Measurements from ENCODE around the gene CPNE2. TPM values are rescaled to one million over a fixed set of nuclear protein-coding genes. Genes with fewer than 3 reads are reported as not detected.
A peak's percentile ranks its signal among the peaks of the same experiment; 100 is the strongest.

CPNE2 gene
- total RNA-seq, 1 donor: 11.6 TPM

GRCh38 chr16:57064995-57065394, 27.4 kb upstream of the CPNE2 start:
- no peak overlapping the region for H3K27ac ChIP-seq (ENCODE audit: low read depth, low read length)
- H3K4me2 ChIP-seq (ENCODE audit: insufficient read depth, low read length): no peak overlapping the region
- peak; percentile 23 for DNase-seq (ENCODE audit: insufficient read length, low spot score, missing footprints)
- peaks cover 29% of the 10 kb centered on the region for H3K36me3 ChIP-seq (ENCODE audit: insufficient read depth, low read length)
- no peak overlapping the region for H2AFZ ChIP-seq (ENCODE audit: low read length)
- H3K9me3 ChIP-seq (ENCODE audit: low read depth, low read length): no peaks in the 10 kb centered on the region
- no peak for TF ChIP-seq CTCF (IDR thresholded peaks at IDR 0.05; ENCODE audit: extremely low read depth, low read depth, low read length)
- no peaks in the 10 kb centered on the region for H3K27me3 ChIP-seq (ENCODE audit: insufficient read depth, low read length)
- H3K4me3 ChIP-seq (ENCODE audit: insufficient read depth, low read length): no peak overlapping the region
- no peaks in the 10 kb centered on the region for H3K79me2 ChIP-seq (ENCODE audit: insufficient read depth, low read length)
- H4K20me1 ChIP-seq (ENCODE audit: insufficient read depth, low read length): no peaks in the 10 kb centered on the region
- peaks cover 14% of the 10 kb centered on the region for H3K4me1 ChIP-seq (ENCODE audit: insufficient read depth, low read length)

- H3K36me3 ChIP-seq (ENCODE audit: insufficient read depth, low read length): peaks cover 21% of the 10 kb centered on the region
Measured at GRCh38 chr16:57066625-57067024, 25.8 kb upstream of the CPNE2 start.

GRCh38 chr16:57067347-57067746, 25.0 kb upstream of the CPNE2 start:
- H3K36me3 ChIP-seq (ENCODE audit: insufficient read depth, low read length): peaks cover 16% of the 10 kb centered on the region
- no peaks in the 10 kb centered on the region for H3K9me3 ChIP-seq (ENCODE audit: low read depth, low read length)
- H3K4me1 ChIP-seq (ENCODE audit: insufficient read depth, low read length): peaks cover 7% of the 10 kb centered on the region
- no peaks in the 10 kb centered on the region for H4K20me1 ChIP-seq (ENCODE audit: insufficient read depth, low read length)
- no peaks in the 10 kb centered on the region for H3K79me2 ChIP-seq (ENCODE audit: insufficient read depth, low read length)
- H3K27ac ChIP-seq (ENCODE audit: low read depth, low read length): no peak overlapping the region
- H2AFZ ChIP-seq (ENCODE audit: low read length): no peak overlapping the region
- no peak for TF ChIP-seq CTCF (IDR thresholded peaks at IDR 0.05; ENCODE audit: extremely low read depth, low read depth, low read length)
- H3K4me2 ChIP-seq (ENCODE audit: insufficient read depth, low read length): no peak overlapping the region
- DNase-seq (ENCODE audit: insufficient read length, low spot score, missing footprints): no peak
- no peak overlapping the region for H3K4me3 ChIP-seq (ENCODE audit: insufficient read depth, low read length)
- no peaks in the 10 kb centered on the region for H3K27me3 ChIP-seq (ENCODE audit: insufficient read depth, low read length)

More at GRCh38 chr16:57066625-57067024, 25.8 kb upstream of the CPNE2 start:
- DNase-seq (ENCODE audit: insufficient read length, low spot score, missing footprints): no peak
- no peaks in the 10 kb centered on the region for H3K27me3 ChIP-seq (ENCODE audit: insufficient read depth, low read length)
- no peak overlapping the region for H3K27ac ChIP-seq (ENCODE audit: low read depth, low read length)
- no peaks in the 10 kb centered on the region for H4K20me1 ChIP-seq (ENCODE audit: insufficient read depth, low read length)
- H3K79me2 ChIP-seq (ENCODE audit: insufficient read depth, low read length): no peaks in the 10 kb centered on the region
- H2AFZ ChIP-seq (ENCODE audit: low read length): no peak overlapping the region
- H3K4me3 ChIP-seq (ENCODE audit: insufficient read depth, low read length): no peak overlapping the region
- no peak for TF ChIP-seq CTCF (IDR thresholded peaks at IDR 0.05; ENCODE audit: extremely low read depth, low read depth, low read length)
- H3K9me3 ChIP-seq (ENCODE audit: low read depth, low read length): no peaks in the 10 kb centered on the region
- no peaks in the 10 kb centered on the region for H3K4me1 ChIP-seq (ENCODE audit: insufficient read depth, low read length)
- no peak overlapping the region for H3K4me2 ChIP-seq (ENCODE audit: insufficient read depth, low read length)

GRCh38 chr16:57069053-57069452, 23.3 kb upstream of the CPNE2 start:
- no peaks in the 10 kb centered on the region for H4K20me1 ChIP-seq (ENCODE audit: insufficient read depth, low read length)
- no peak for DNase-seq (ENCODE audit: insufficient read length, low spot score, missing footprints)
- H3K36me3 ChIP-seq (ENCODE audit: insufficient read depth, low read length): peaks cover 15% of the 10 kb centered on the region
- H3K27ac ChIP-seq (ENCODE audit: low read depth, low read length): no peak overlapping the region
- peaks cover 8% of the 10 kb centered on the region for H3K4me1 ChIP-seq (ENCODE audit: insufficient read depth, low read length)
- no peak overlapping the region for H2AFZ ChIP-seq (ENCODE audit: low read length)
- no peak for TF ChIP-seq CTCF (IDR thresholded peaks at IDR 0.05; ENCODE audit: extremely low read depth, low read depth, low read length)
- H3K79me2 ChIP-seq (ENCODE audit: insufficient read depth, low read length): no peaks in the 10 kb centered on the region
- no peak overlapping the region for H3K4me3 ChIP-seq (ENCODE audit: insufficient read depth, low read length)
- H3K4me2 ChIP-seq (ENCODE audit: insufficient read depth, low read length): no peak overlapping the region
- H3K27me3 ChIP-seq (ENCODE audit: insufficient read depth, low read length): no peaks in the 10 kb centered on the region
- no peaks in the 10 kb centered on the region for H3K9me3 ChIP-seq (ENCODE audit: low read depth, low read length)
